Liver (tissue), 9 donors: Measurements from ENCODE around the gene ANXA8L1. TPM values are rescaled to one million over a fixed set of nuclear protein-coding genes. Genes with fewer than 3 reads are reported as not detected.
"Not testable (repeated sequence)": the region's sequence is repeated elsewhere in the genome, so short reads cannot be mapped to it uniquely, and the experiment has no call there.

Experiments
- DNase-seq: peaks from one replicate; pipeline ENCODE4 v3.0.0-alpha.2; 2017; ENCODE audit warnings: low spot score
- H3K27ac ChIP-seq, 2 donors: one replicate each; pipeline ENCODE4 v1.7.0; 2013; ENCODE audit warnings: inconsistent platforms in 2 of 2, low read length in 2 of 2, control low read depth in 1 of 2, low read depth in 1 of 2, mild to moderate bottlenecking in 1 of 2
- H3K27me3 ChIP-seq, 4 donors: one replicate each; pipeline versions ENCODE4 v1.6.1 to v1.7.0; 2013; ENCODE audit warnings: low read length in 3 of 4, inconsistent platforms in 1 of 4, mild to moderate bottlenecking in 1 of 4, moderate library complexity in 1 of 4; ENCODE audit not compliant: control insufficient read depth in 4 of 4, insufficient read depth in 4 of 4
- H3K36me3 ChIP-seq, 4 donors: one replicate each; pipeline versions ENCODE4 v1.6.1 to v1.7.0; 2013; ENCODE audit warnings: low read length in 3 of 4, mild to moderate bottlenecking in 3 of 4, low read depth in 1 of 4, moderate library complexity in 1 of 4; ENCODE audit not compliant: control insufficient read depth in 4 of 4, insufficient read depth in 3 of 4
- H3K4me1 ChIP-seq, 4 donors: one replicate each; pipeline versions ENCODE4 v1.6.1 to v1.7.0; 2013; ENCODE audit warnings: low read length in 3 of 4, mild to moderate bottlenecking in 3 of 4, moderate library complexity in 1 of 4; ENCODE audit not compliant: control insufficient read depth in 4 of 4, insufficient read depth in 4 of 4
- H3K4me3 ChIP-seq, 3 donors: one replicate each; pipeline versions ENCODE4 v1.6.1 to v1.7.0; 2013; ENCODE audit warnings: low read length in 3 of 3, control low read depth in 1 of 3, low read depth in 1 of 3, mild to moderate bottlenecking in 1 of 3
- H3K9ac ChIP-seq, 2 donors: one replicate each; pipeline ENCODE4 v1.7.0; 2013; ENCODE audit warnings: low read length in 2 of 2, mild to moderate bottlenecking in 2 of 2, moderate library complexity in 2 of 2, control low read depth in 1 of 2, low read depth in 1 of 2
- H3K9me3 ChIP-seq, 4 donors: one replicate each; pipeline versions ENCODE4 v1.6.1 to v1.7.0; 2013; ENCODE audit warnings: low read length in 3 of 4; ENCODE audit not compliant: control insufficient read depth in 4 of 4
- ATF3 ChIP-seq: IDR thresholded peaks from 2 replicates; pipeline ENCODE4 v1.6.1; 2016; ENCODE audit warnings: antibody characterized with exemption
- CTCF ChIP-seq: fragments of 150-350 bp; IDR thresholded peaks from 2 replicates; pipeline ENCODE4 v1.5.1; 2017; ENCODE audit warnings: improper control_type of control experiment, low read depth, low read length; ENCODE audit not compliant: missing input control
- GABPA ChIP-seq, 2 donors: IDR thresholded peaks in 1 of 2; conservative IDR thresholded peaks in 1 of 2; 2 replicates each; pipeline ENCODE4 v1.6.1; 2016; ENCODE audit warnings: antibody characterized with exemption in 2 of 2, mild to moderate bottlenecking in 1 of 2, moderate library complexity in 1 of 2
- HNF4A ChIP-seq, 2 donors: conservative IDR thresholded peaks; 2 replicates each; pipeline ENCODE4 v1.6.1; 2016; ENCODE audit warnings: antibody characterized with exemption in 2 of 2, mild to moderate bottlenecking in 2 of 2
- HNF4G ChIP-seq: IDR thresholded peaks from 2 replicates; pipeline ENCODE4 v1.6.1; 2016; ENCODE audit warnings: antibody characterized with exemption
- JUND ChIP-seq, 2 donors: IDR thresholded peaks; 2 replicates each; pipeline ENCODE4 v1.6.1; 2016; ENCODE audit warnings: antibody characterized with exemption in 2 of 2
- RAD21 ChIP-seq, 2 donors: IDR thresholded peaks; 2 replicates each; pipeline ENCODE4 v1.6.1; 2016; ENCODE audit warnings: antibody characterized with exemption in 2 of 2, mild to moderate bottlenecking in 2 of 2
- RXRA ChIP-seq, 2 donors: IDR thresholded peaks; 2 replicates each; pipeline ENCODE4 v1.6.1; 2017 to 2018; ENCODE audit warnings: antibody characterized with exemption in 2 of 2, mild to moderate bottlenecking in 1 of 2
- SP1 ChIP-seq: IDR thresholded peaks from 2 replicates; pipeline ENCODE4 v1.6.1; 2018; ENCODE audit warnings: antibody characterized with exemption, mild to moderate bottlenecking
- YY1 ChIP-seq: IDR thresholded peaks from 2 replicates; pipeline ENCODE4 v1.6.1; 2016; ENCODE audit warnings: antibody characterized with exemption, mild to moderate bottlenecking
- ZBTB33 ChIP-seq: IDR thresholded peaks from 2 replicates; pipeline ENCODE4 v1.6.1; 2016; ENCODE audit warnings: antibody characterized with exemption
- WGBS: extraction: QIAGEN DNeasy Blood & Tissue Kit; methylation state at CpG from one replicate; pipeline ENCODE4 v1.1.7; 2013; 5-methylcytosine and 5-hydroxymethylcytosine counted together
- polyA plus RNA-seq, 2 donors: library from polyadenylated mRNA; stranded (reverse) in 1 of 2; unstranded in 1 of 2; fragments of 200-250 nt in 1 of 2; fragments of >200 nt in 1 of 2; fragmentation: Nextera tagmentation in 1 of 2; extraction: Ambion mirVana in 1 of 2; gene quantifications; one replicate each; pipeline versions ENCODE4 v1.2.1 to v1.2.3, GENCODE V29; 2013 to 2015
- total RNA-seq, 2 donors: library from RNA; depleted of rRNA; stranded (reverse); fragments of >200 nt; gene quantifications; one replicate each; pipeline ENCODE4 v1.2.3, GENCODE V29; 2014
- donor health status: healthy.
- donor health status: healthy.
- donor health status: healthy.
- donor health status: healthy.
- donor health status: healthy.

Gene ANXA8L1
- total RNA-seq (1 to 10 TPM in 1 of 2 donors, under 1 TPM in 1; 0.09 to 3.0 TPM), polyA plus RNA-seq (under 1 TPM; 0.63 to 0.66 TPM)

- not testable (repeated sequence) for DNase-seq
These were observed at the start of gene ANXA8L1 for GRCh38 chr10:46375406-46375805. Gene ANXA8L1 (plus strand): TSS chr10:46375776. CDS start chr10:46375852, 76 bp downstream.

GRCh38 chr10:46326066-46326465 is 49.5 kb upstream of the ANXA8L1 start:
- peaks cover 0 to 3% (median 0%) of the 10 kb centered on the region in 4 donors for H3K27me3 ChIP-seq
- WGBS: 83% methylated on average over 1 of the region's 1 CpG
- H3K9me3 ChIP-seq: no peaks in the 10 kb centered on the region
- no peak overlapping the region for H3K27ac ChIP-seq
- H3K4me1 ChIP-seq: no peaks in the 10 kb centered on the region
- no peak overlapping the region for H3K9ac ChIP-seq
- TF ChIP-seq CTCF (no peak), ZBTB33 (no peak), YY1 (no peak), HNF4G (no peak), ATF3 (no peak)
- no peak overlapping the region for H3K4me3 ChIP-seq
- H3K36me3 ChIP-seq: no peaks in the 10 kb centered on the region
- DNase-seq: no peak

More at GRCh38 chr10:46375406-46375805, at the start of gene ANXA8L1:
- H3K36me3 ChIP-seq, H3K9me3 ChIP-seq, H3K4me1 ChIP-seq, H3K27ac ChIP-seq, H3K4me3 ChIP-seq, H3K9ac ChIP-seq, H3K27me3 ChIP-seq: not testable (repeated sequence)
- 89% methylated on average over 9 of the region's 11 CpGs for WGBS

GRCh38 chr10:46326971-46327370 is 48.6 kb upstream of the ANXA8L1 start:
- TF ChIP-seq GABPA (IDR thresholded peaks at IDR 0.05 in 1 of 2, conservative IDR thresholded peaks at IDR 0.05 in 1 of 2): no peak
- Histone ChIP-seq H3K4me1 (no peaks in the 10 kb centered on the region), H3K4me3 (no peak overlapping the region), H3K36me3 (no peaks in the 10 kb centered on the region), H3K9ac (no peak overlapping the region), H3K27ac (no peak overlapping the region), H3K27me3 (peaks cover 0 to 3% (median 0%) of the 10 kb centered on the region in 4 donors), H3K9me3 (no peaks in the 10 kb centered on the region)
- WGBS: 93% methylated on average over 4 of the region's 4 CpGs
- no peak for DNase-seq

GRCh38 chr10:46327685-46328084 is 47.9 kb upstream of the ANXA8L1 start:
- TF ChIP-seq SP1 (no peak), CTCF (no peak), RAD21 (IDR thresholded peaks at IDR 0.05) (no peak), RXRA (IDR thresholded peaks at IDR 0.05) (no peak), ATF3 (no peak), HNF4A (conservative IDR thresholded peaks at IDR 0.05) (no peak), JUND (IDR thresholded peaks at IDR 0.05) (no peak)
- peaks cover 0 to 3% (median 0%) of the 10 kb centered on the region in 4 donors for H3K27me3 ChIP-seq
- no peak overlapping the region for H3K9ac ChIP-seq
- no peaks in the 10 kb centered on the region for H3K4me1 ChIP-seq
- WGBS: 85% methylated on average over 5 of the region's 5 CpGs
- no peak for DNase-seq
- H3K27ac ChIP-seq: no peak overlapping the region
- no peaks in the 10 kb centered on the region for H3K36me3 ChIP-seq
- no peak overlapping the region for H3K4me3 ChIP-seq
- no peaks in the 10 kb centered on the region for H3K9me3 ChIP-seq
